HepG2 (cell line): ENCODE data around the gene RNF114. TPM values are rescaled to one million over a fixed set of nuclear protein-coding genes. Genes with fewer than 3 reads are reported as not detected.
A peak's percentile ranks its signal among the peaks of the same experiment; 100 is the strongest.

Experiments used
- BRD4 ChIP-seq: sonication (generic); formaldehyde crosslinking; IDR thresholded peaks from 2 replicates; pipeline ENCODE4 v1.4.0; 2020; ENCODE audit warnings: missing genetic modification reagents
- FOSL2 ChIP-seq: sonication (generic); formaldehyde crosslinking; IDR thresholded peaks from 2 replicates; pipeline ENCODE4 v1.4.0; 2020; ENCODE audit warnings: missing genetic modification reagents
- HNRNPH1 ChIP-seq: fragments of 200-400 bp; formaldehyde crosslinking; optimal IDR thresholded peaks from 2 replicates; pipeline ENCODE3; 2017; ENCODE audit warnings: mild to moderate bottlenecking, low read depth, low read length
- KLF12 ChIP-seq: sonication (generic); formaldehyde crosslinking; IDR thresholded peaks from 2 replicates; pipeline ENCODE4 v1.4.0; 2020; ENCODE audit warnings: missing genetic modification reagents, borderline replicate concordance
- MBD4 ChIP-seq: IDR thresholded peaks from 2 replicates; pipeline ENCODE4 v1.6.1; 2012; ENCODE audit warnings: low read length, inconsistent platforms, borderline replicate concordance
- NFYC ChIP-seq: IDR thresholded peaks from 2 replicates; pipeline ENCODE4 v1.6.1; 2016; ENCODE audit warnings: missing genetic modification reagents, missing compliant biosample characterization
- PAWR ChIP-seq: sonication (generic); formaldehyde crosslinking; IDR thresholded peaks from 2 replicates; pipeline ENCODE4 v1.4.0; 2020; ENCODE audit warnings: missing genetic modification reagents, mild to moderate bottlenecking, borderline replicate concordance
- PHF8 ChIP-seq: sonication (generic); formaldehyde crosslinking; IDR thresholded peaks from 2 replicates; pipeline ENCODE4 v1.5.0; 2020; ENCODE audit warnings: missing genetic modification reagents
- SAP130 ChIP-seq: IDR thresholded peaks from 2 replicates; pipeline ENCODE4 v1.6.1; 2016; ENCODE audit warnings: low read depth
- SOX13 ChIP-seq, 3 experiments: fragments of 450-650 bp in 1 of 3; sonication (generic) in 1 of 3; formaldehyde crosslinking in 1 of 3; IDR thresholded peaks in 2 of 3; conservative IDR thresholded peaks in 1 of 3; 2 replicates each; pipeline versions ENCODE4 v1.5.0 to v1.6.1; 2016 to 2020; ENCODE audit warnings: antibody characterized with exemption in 1 of 3, mild to moderate bottlenecking in 1 of 3, missing compliant biosample characterization in 1 of 3, missing genetic modification reagents in 1 of 3, moderate library complexity in 1 of 3
- SRSF4 ChIP-seq: fragments of 200-400 bp; formaldehyde crosslinking; IDR thresholded peaks from one replicate; pipeline ENCODE4 v1.6.1; 2018; ENCODE audit warnings: mild to moderate bottlenecking, low read depth, low read length, moderate library complexity; ENCODE audit not compliant: poor library complexity, severe bottlenecking
- ZEB1 ChIP-seq: IDR thresholded peaks from 2 replicates; pipeline ENCODE4 v1.6.1; 2012; ENCODE audit warnings: mild to moderate bottlenecking, low read depth, inconsistent platforms; ENCODE audit not compliant: insufficient replicate concordance
- ZMAT3 ChIP-seq: sonication (generic); formaldehyde crosslinking; conservative IDR thresholded peaks from 2 replicates; pipeline ENCODE4 v1.7.0; 2021; ENCODE audit warnings: missing genetic modification reagents
- ZNF766 ChIP-seq: sonication (generic); formaldehyde crosslinking; IDR thresholded peaks from 2 replicates; pipeline ENCODE4 v1.5.0; 2020; ENCODE audit warnings: missing genetic modification reagents, borderline replicate concordance
- ZNF773 ChIP-seq: sonication (generic); formaldehyde crosslinking; IDR thresholded peaks from 2 replicates; pipeline ENCODE4 v1.4.0; 2020; ENCODE audit warnings: missing genetic modification reagents, borderline replicate concordance
- polyA plus RNA-seq, 8 experiments: library from polyadenylated mRNA; depleted of rRNA in 3 of 8; stranded (reverse) in 7 of 8; unstranded in 1 of 8; fragments of >200 nt; fragmentation: Illumina TruSeq in 4 of 8; extraction: Trizol in 4 of 8; gene quantifications; 2 replicates each; pipeline versions ENCODE4 v1.2.1 to v1.2.3, GENCODE V29; 2011 to 2016; ENCODE audit warnings: low read depth in 4 of 8, missing spikeins in 1 of 8, mixed read lengths in 1 of 8; ENCODE audit not compliant: insufficient read depth in 1 of 8
- total RNA-seq, 5 experiments: library from RNA; depleted of rRNA; stranded (reverse); fragments of >200 nt; fragmentation: Illumina TruSeq; extraction: Trizol; gene quantifications; 2 replicates each; pipeline ENCODE4 v1.2.3, GENCODE V29; 2016; ENCODE audit warnings: low read depth in 1 of 5
- TF ChIP-seq, protein P1 (sequence below): sonication (generic); formaldehyde crosslinking; IDR thresholded peaks from 2 replicates; pipeline ENCODE4 v1.8.0; 2022; ENCODE audit warnings: mild to moderate bottlenecking, missing genetic modification reagents, borderline replicate concordance
- TF ChIP-seq, protein P2 (sequence below): sonication (generic); formaldehyde crosslinking; IDR thresholded peaks from 2 replicates; pipeline ENCODE4 v1.4.0; 2020; ENCODE audit warnings: missing genetic modification reagents
- TF ChIP-seq, protein P3 (sequence below): sonication (generic); formaldehyde crosslinking; conservative IDR thresholded peaks from 2 replicates; pipeline ENCODE4 v1.4.0; 2020; ENCODE audit warnings: missing genetic modification reagents
- TF ChIP-seq, protein P4 (sequence below): IDR thresholded peaks from 2 replicates; pipeline ENCODE4 v1.6.1; 2016; ENCODE audit warnings: low read depth, borderline replicate concordance

RNF114 gene
- total and polyA plus RNA-seq, 2 of the 13 experiments (the other 11 are each of a cell fraction or from before 2014, with no cell fraction given), result 119 to 126 TPM

DNA sequence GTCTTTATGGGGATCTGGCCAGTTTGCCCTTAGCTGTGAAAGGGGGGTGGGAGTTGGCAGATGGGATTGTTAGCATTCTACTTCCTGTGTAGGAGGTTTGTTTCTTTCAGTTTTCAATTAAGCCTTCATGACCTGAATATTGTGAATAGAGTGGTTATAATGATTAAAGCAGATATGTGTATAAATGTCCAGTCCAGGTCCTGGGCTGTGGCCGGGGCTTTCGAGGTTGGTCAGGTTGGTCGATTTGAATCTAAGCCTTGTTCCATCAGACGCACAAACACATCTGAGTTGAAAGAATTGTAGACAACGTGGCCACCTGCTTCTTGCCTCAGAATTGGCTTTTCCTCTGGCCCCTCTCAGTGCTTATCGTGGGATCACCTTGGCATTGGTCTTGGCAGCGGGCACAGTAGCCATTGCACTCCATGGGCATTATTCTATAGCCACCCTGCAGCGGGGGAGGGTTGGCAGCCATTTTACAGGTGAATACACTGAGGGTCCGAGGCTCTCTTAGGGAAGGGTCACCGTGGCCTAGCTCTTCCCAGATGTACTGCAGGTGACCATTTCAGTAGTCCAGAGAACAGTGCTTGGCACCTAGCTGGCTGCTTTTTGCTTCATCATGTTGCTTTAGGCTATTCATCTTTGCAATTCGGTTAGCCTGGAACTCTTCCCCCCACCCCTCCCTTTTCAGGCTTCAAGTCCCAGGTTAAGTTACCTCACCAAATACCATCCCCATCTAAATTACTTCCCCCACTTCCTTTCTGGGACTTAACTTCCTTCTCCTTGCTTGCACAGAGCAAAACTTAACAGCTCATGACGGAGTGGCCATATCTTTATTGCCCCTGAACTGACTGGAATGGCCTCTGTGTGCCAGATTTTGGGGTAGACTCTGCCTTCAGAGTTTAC is 1.1 kb downstream of the RNF114 start (continued):
- TF ChIP-seq NFYC (CRISPR knock-in tag), result no peak
- TF ChIP-seq FOSL2, result no peak
- no peak for TF ChIP-seq KLF12 (CRISPR knock-in tag)
- TF ChIP-seq MBD4, result no peak
- TF ChIP-seq SRSF4, result no peak
- no peak for TF ChIP-seq SOX13 (IDR thresholded peaks at IDR 0.05)
- no peak for TF ChIP-seq SOX13 (CRISPR knock-in tag; conservative IDR thresholded peaks at IDR 0.05 in 1 of 2, IDR thresholded peaks at IDR 0.05 in 1 of 2)
- TF ChIP-seq, protein P1, sequence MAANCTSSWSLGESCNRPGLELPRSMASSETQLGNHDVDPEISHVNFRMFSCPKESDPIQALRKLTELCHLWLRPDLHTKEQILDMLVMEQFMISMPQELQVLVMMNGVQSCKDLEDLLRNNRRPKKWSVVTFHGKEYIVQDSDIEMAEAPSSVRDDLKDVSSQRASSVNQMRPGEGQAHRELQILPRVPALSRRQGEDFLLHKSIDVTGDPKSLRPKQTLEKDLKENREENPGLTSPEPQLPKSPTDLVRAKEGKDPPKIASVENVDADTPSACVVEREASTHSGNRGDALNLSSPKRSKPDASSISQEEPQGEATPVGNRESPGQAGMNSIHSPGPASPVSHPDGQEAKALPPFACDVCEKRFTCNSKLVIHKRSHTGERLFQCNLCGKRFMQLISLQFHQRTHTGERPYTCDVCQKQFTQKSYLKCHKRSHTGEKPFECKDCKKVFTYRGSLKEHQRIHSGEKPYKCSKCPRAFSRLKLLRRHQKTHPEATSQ, result no peak
- no peak for TF ChIP-seq ZNF773 (CRISPR knock-in tag)
- TF ChIP-seq, protein P2, sequence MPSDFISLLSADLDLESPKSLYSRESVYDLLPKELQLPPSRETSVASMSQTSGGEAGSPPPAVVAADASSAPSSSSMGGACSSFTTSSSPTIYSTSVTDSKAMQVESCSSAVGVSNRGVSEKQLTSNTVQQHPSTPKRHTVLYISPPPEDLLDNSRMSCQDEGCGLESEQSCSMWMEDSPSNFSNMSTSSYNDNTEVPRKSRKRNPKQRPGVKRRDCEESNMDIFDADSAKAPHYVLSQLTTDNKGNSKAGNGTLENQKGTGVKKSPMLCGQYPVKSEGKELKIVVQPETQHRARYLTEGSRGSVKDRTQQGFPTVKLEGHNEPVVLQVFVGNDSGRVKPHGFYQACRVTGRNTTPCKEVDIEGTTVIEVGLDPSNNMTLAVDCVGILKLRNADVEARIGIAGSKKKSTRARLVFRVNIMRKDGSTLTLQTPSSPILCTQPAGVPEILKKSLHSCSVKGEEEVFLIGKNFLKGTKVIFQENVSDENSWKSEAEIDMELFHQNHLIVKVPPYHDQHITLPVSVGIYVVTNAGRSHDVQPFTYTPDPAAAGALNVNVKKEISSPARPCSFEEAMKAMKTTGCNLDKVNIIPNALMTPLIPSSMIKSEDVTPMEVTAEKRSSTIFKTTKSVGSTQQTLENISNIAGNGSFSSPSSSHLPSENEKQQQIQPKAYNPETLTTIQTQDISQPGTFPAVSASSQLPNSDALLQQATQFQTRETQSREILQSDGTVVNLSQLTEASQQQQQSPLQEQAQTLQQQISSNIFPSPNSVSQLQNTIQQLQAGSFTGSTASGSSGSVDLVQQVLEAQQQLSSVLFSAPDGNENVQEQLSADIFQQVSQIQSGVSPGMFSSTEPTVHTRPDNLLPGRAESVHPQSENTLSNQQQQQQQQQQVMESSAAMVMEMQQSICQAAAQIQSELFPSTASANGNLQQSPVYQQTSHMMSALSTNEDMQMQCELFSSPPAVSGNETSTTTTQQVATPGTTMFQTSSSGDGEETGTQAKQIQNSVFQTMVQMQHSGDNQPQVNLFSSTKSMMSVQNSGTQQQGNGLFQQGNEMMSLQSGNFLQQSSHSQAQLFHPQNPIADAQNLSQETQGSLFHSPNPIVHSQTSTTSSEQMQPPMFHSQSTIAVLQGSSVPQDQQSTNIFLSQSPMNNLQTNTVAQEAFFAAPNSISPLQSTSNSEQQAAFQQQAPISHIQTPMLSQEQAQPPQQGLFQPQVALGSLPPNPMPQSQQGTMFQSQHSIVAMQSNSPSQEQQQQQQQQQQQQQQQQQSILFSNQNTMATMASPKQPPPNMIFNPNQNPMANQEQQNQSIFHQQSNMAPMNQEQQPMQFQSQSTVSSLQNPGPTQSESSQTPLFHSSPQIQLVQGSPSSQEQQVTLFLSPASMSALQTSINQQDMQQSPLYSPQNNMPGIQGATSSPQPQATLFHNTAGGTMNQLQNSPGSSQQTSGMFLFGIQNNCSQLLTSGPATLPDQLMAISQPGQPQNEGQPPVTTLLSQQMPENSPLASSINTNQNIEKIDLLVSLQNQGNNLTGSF (CRISPR knock-in tag), result 0 out of 2 replicates have a peak, but pooled peaks have one; percentile 40
- no peak for TF ChIP-seq ZEB1
- TF ChIP-seq HNRNPH1, result no peak
- TF ChIP-seq, protein P3, sequence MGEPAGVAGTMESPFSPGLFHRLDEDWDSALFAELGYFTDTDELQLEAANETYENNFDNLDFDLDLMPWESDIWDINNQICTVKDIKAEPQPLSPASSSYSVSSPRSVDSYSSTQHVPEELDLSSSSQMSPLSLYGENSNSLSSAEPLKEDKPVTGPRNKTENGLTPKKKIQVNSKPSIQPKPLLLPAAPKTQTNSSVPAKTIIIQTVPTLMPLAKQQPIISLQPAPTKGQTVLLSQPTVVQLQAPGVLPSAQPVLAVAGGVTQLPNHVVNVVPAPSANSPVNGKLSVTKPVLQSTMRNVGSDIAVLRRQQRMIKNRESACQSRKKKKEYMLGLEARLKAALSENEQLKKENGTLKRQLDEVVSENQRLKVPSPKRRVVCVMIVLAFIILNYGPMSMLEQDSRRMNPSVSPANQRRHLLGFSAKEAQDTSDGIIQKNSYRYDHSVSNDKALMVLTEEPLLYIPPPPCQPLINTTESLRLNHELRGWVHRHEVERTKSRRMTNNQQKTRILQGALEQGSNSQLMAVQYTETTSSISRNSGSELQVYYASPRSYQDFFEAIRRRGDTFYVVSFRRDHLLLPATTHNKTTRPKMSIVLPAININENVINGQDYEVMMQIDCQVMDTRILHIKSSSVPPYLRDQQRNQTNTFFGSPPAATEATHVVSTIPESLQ (CRISPR knock-in tag), result no peak
- TF ChIP-seq, protein P4, sequence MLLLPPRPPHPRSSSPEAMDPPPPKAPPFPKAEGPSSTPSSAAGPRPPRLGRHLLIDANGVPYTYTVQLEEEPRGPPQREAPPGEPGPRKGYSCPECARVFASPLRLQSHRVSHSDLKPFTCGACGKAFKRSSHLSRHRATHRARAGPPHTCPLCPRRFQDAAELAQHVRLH (CRISPR knock-in tag), result no peak
- 0 out of 2 replicates have a peak, but pooled peaks have one; percentile 44 for TF ChIP-seq ZNF766 (CRISPR knock-in tag)
- no peak for TF ChIP-seq PHF8
- TF ChIP-seq SAP130 (CRISPR knock-in tag), result no peak
- peak; percentile 53; the same call in 1 of the 2 replicates for TF ChIP-seq BRD4 (CRISPR knock-in tag)
- TF ChIP-seq ZMAT3, result no peak
- TF ChIP-seq PAWR (CRISPR knock-in tag), result no peak
